GM12864 (cell line): ENCODE results near the gene CHD6.

Source experiments
- DNase-seq: peaks from one replicate; pipeline ENCODE4 v3.0.0-alpha.2; 2011; ENCODE audit warnings: low read depth
- H3K4me3 ChIP-seq: 2 replicates; pipeline ENCODE4 v1.5.1; 2011; ENCODE audit warnings: mild to moderate bottlenecking, low read depth, low read length, control low read depth
- TF ChIP-seq, protein P1 (sequence below): IDR thresholded peaks from 2 replicates; pipeline ENCODE4 v1.5.1; 2011; ENCODE audit warnings: low read depth, mild to moderate bottlenecking, moderate library complexity, low read length, control low read depth, inconsistent platforms; ENCODE audit errors: missing control alignments

The CHD6 gene

GRCh38 chr20:41391587-41392001, 226.6 kb downstream of the CHD6 start:
- TF ChIP-seq, protein P1, sequence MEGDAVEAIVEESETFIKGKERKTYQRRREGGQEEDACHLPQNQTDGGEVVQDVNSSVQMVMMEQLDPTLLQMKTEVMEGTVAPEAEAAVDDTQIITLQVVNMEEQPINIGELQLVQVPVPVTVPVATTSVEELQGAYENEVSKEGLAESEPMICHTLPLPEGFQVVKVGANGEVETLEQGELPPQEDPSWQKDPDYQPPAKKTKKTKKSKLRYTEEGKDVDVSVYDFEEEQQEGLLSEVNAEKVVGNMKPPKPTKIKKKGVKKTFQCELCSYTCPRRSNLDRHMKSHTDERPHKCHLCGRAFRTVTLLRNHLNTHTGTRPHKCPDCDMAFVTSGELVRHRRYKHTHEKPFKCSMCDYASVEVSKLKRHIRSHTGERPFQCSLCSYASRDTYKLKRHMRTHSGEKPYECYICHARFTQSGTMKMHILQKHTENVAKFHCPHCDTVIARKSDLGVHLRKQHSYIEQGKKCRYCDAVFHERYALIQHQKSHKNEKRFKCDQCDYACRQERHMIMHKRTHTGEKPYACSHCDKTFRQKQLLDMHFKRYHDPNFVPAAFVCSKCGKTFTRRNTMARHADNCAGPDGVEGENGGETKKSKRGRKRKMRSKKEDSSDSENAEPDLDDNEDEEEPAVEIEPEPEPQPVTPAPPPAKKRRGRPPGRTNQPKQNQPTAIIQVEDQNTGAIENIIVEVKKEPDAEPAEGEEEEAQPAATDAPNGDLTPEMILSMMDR = no peak
- no peak for DNase-seq
- no peak overlapping the region for H3K4me3 ChIP-seq

GRCh38 chr20:41390889-41391288, 227.3 kb downstream of the CHD6 start:
- no peak for DNase-seq
- no peak overlapping the region for H3K4me3 ChIP-seq
- TF ChIP-seq, protein P1 = no peak

DNA sequence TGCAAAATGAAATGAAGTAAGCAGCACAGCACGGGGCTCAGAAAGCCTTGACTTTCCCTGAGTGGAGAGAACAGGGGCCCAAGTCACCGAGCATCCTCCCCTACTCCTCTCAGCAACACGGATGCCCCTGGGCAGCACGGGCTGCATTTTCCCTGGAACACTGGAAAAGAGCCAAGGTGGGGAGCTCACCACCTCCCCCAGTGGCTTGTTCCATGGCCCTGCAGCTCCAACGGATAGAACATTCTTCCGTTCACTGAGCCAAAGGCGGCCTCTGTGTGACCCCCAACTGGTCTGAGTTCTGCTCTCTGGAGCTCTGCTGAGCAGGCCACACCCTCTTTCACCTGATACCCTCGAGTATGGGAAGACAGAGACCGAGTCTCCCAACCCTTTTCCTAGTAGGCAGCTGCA, 230.7 kb downstream of the CHD6 start:
- no peak overlapping the region for H3K4me3 ChIP-seq
- DNase-seq = no peak
- TF ChIP-seq, protein P1 = peak; percentile 7

- TF ChIP-seq, protein P1 = no peak
- H3K4me3 ChIP-seq = no peak overlapping the region
- no peak for DNase-seq
Observed at GRCh38 chr20:41386502-41387427, 231.4 kb downstream of the CHD6 start.

DNA sequence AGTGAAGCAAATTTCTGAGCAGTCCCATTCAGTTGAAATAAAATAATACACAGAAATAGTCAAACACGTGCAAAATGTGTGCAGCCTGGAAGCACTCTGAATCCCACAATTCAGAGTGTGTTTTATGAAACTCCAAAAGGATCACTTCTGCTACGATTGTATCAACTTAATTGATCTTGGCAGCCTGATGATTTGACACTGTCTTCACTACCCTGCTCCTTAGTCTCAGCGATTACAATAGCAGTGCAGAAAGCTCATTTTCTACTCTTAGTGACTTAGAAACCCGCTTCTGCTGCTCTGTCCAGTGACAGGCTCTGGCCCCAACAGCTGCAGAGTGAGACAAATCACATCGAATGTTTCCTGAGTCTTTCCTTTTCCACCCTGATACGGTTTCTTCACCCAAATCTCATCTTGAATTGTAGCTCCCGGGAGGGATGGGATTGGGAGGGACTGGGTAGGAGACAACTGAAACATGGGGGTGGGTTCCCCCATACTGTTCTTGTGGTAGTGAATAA, 235.3 kb downstream of the CHD6 start:
- TF ChIP-seq, protein P1 = no peak
- no peak overlapping the region for H3K4me3 ChIP-seq
- no peak for DNase-seq

- no peak overlapping the region for H3K4me3 ChIP-seq
- TF ChIP-seq, protein P1 = no peak
- no peak for DNase-seq
Observed at GRCh38 chr20:41380551-41381193, 237.5 kb downstream of the CHD6 start.
